Measurements from ENCODE around the gene TMIGD2. TPM values are rescaled to one million over a fixed set of nuclear protein-coding genes. Genes with fewer than 3 reads are reported as not detected.

TMIGD2 gene
- total and polyA plus RNA-seq, 2 of the 4 experiments (the other 2 are of a cell fraction): not detected

DNA sequence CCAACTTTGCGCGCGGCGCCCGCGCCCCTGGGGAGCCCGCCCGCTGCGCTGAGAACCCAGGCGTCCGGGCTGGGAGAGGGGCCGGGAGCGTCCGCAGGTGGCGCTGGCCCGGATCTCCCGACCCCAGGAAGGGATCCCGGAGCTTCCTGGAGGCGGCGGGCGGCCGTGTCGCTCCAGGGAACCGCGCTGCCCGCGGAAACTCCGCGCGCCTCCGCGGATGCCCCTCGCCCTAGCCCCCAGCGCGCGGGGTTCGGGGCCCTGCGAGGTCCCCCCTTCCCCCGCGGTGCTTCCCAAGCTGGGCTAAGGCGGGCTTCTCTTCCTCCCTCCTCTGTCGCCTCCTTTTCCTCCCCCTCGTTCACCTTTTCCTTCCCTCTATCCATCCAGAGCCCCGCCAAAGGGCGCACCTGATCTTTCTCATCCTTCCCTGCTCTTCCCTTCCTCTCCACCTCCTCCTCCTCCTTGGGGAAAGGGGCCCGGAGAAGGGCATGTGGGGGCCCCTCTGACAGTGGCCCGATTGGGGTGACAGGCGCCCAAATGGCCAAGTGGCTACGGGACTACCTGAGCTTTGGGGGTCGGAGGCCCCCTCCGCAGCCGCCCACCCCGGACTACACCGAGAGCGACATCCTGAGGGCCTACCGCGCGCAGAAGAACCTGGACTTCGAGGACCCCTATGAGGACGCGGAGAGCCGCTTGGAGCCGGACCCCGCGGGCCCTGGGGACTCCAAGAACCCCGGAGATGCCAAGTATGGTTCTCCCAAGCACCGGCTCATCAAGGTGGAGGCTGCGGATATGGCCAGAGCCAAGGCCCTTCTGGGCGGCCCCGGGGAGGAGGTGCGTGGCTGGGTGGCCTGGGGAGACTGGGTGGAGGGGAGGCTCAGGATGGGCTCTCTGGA, 22.4 kb downstream of the TMIGD2 start:
- 0% methylated on average over 7 of the region's 71 CpGs; no CpG with 5 or more reads in 1 of the 2 experiments for WGBS, 2 experiments (ENCODE audit: extremely low coverage in 2 of 2, insufficient read length in 1 of 2)
- intact Hi-C loops (cut with micrococcal nuclease): no loop called here
- Histone ChIP-seq H4K8ac (ENCODE audit: low read depth in 2 of 2, low read length in 2 of 2) (no peak overlapping the region), H2BK20ac (ENCODE audit: low read depth, low read length) (no peak overlapping the region), H3K27ac (ENCODE audit: insufficient read depth, low read length) (no peak overlapping the region), H3K18ac (ENCODE audit: low read depth, low read length) (no peak overlapping the region), H3K9me1 (ENCODE audit: insufficient read depth, low read length) (no peaks in the 10 kb centered on the region), H3K27me3 (ENCODE audit: control insufficient read depth, insufficient read depth, low read length) (peaks cover 52% of the 10 kb centered on the region), H4K5ac (ENCODE audit: low read depth, low read length) (no peak overlapping the region), H2BK120ac (ENCODE audit: low read depth, low read length) (no peak overlapping the region), H3K36me3 (ENCODE audit: control insufficient read depth, insufficient read depth, low read length) (no peaks in the 10 kb centered on the region), H2AFZ (replicated peaks; ENCODE audit: low read length, poor library complexity) (no peak overlapping the region), H3K4me3 (ENCODE audit: insufficient read depth, low read depth, low read length) (no peak overlapping the region), H3K14ac (replicated peaks; ENCODE audit: low read depth, low read length) (no peak overlapping the region), H3K4me1 (ENCODE audit: control insufficient read depth, insufficient read depth, low read length) (no peaks in the 10 kb centered on the region), H3K23ac (ENCODE audit: low read depth, low read length) (no peak overlapping the region), H2AK9ac (replicated peaks; ENCODE audit: low read depth, low read length, poor library complexity) (no peak overlapping the region), H3K9ac (ENCODE audit: low read depth, low read length) (no peak overlapping the region), H2AK5ac (ENCODE audit: low read depth, low read length) (no peak overlapping the region), H4K91ac (ENCODE audit: insufficient read depth, low read depth, low read length) (no peak overlapping the region), H3K79me1 (ENCODE audit: low read depth in 1 of 2, low read length in 2 of 2) (no peaks in the 10 kb centered on the region), H3K4me2 (ENCODE audit: low read depth, low read length) (no peak overlapping the region), H3K56ac (ENCODE audit: extremely low read depth, insufficient read depth, low read length) (no peak overlapping the region), H2BK15ac (ENCODE audit: low read depth, low read length) (no peak overlapping the region), H2BK5ac (ENCODE audit: low read depth, low read length, poor library complexity, severe bottlenecking) (no peak overlapping the region), H4K20me1 (ENCODE audit: insufficient read depth, low read length) (no peaks in the 10 kb centered on the region), H3K4ac (ENCODE audit: low read depth, low read length) (no peak overlapping the region), H3K9me3 (ENCODE audit: control insufficient read depth, insufficient read depth, low read length) (peaks cover 2% of the 10 kb centered on the region; the same call in 1 of the 2 replicates)
- dilution Hi-C loops (cut with HindIII; ENCODE audit: low sequenced_read_pairs, unreplicated experiment): no loop called here
- ATAC-seq (ENCODE audit: low read depth) (no peak), DNase-seq (no peak)
- BruUV-seq (replicated peaks): no TSS peak
- CTCF ChIA-PET: no interaction called here
- POLR2A ChIA-PET (ENCODE audit: unreplicated experiment): no interaction called here
- in situ Hi-C loops (cut with MboI; ENCODE audit: low sequenced_read_pairs): no loop called here
- TF ChIP-seq CEBPB (IDR thresholded peaks at IDR 0.05; ENCODE audit: low read depth, low read length): no peak
- TF ChIP-seq, protein P1, sequence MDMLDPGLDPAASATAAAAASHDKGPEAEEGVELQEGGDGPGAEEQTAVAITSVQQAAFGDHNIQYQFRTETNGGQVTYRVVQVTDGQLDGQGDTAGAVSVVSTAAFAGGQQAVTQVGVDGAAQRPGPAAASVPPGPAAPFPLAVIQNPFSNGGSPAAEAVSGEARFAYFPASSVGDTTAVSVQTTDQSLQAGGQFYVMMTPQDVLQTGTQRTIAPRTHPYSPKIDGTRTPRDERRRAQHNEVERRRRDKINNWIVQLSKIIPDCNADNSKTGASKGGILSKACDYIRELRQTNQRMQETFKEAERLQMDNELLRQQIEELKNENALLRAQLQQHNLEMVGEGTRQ (IDR thresholded peaks at IDR 0.05; ENCODE audit: low read depth, low read length): no peak
- TF ChIP-seq RCOR1 (IDR thresholded peaks at IDR 0.05; ENCODE audit: insufficient replicate concordance, low read length): no peak
- no peak for TF ChIP-seq NFE2L2 (IDR thresholded peaks at IDR 0.05; ENCODE audit: low read depth, low read length)
- no peak for TF ChIP-seq SMC3 (IDR thresholded peaks at IDR 0.05; ENCODE audit: low read depth, low read length)
- no peak for TF ChIP-seq MAFK (IDR thresholded peaks at IDR 0.05; ENCODE audit: low read depth, low read length)
- TF ChIP-seq FOS (IDR thresholded peaks at IDR 0.05; ENCODE audit: low read depth, low read length): no peak
- no peak for TF ChIP-seq MAZ (IDR thresholded peaks at IDR 0.05; ENCODE audit: borderline replicate concordance, low read depth, low read length)
- no peak for TF ChIP-seq RFX5 (IDR thresholded peaks at IDR 0.05; ENCODE audit: low read depth, low read length)
- no peak for TF ChIP-seq POLR2A (IDR thresholded peaks at IDR 0.05; ENCODE audit: low read depth, low read length)
- TF ChIP-seq, protein P2, sequence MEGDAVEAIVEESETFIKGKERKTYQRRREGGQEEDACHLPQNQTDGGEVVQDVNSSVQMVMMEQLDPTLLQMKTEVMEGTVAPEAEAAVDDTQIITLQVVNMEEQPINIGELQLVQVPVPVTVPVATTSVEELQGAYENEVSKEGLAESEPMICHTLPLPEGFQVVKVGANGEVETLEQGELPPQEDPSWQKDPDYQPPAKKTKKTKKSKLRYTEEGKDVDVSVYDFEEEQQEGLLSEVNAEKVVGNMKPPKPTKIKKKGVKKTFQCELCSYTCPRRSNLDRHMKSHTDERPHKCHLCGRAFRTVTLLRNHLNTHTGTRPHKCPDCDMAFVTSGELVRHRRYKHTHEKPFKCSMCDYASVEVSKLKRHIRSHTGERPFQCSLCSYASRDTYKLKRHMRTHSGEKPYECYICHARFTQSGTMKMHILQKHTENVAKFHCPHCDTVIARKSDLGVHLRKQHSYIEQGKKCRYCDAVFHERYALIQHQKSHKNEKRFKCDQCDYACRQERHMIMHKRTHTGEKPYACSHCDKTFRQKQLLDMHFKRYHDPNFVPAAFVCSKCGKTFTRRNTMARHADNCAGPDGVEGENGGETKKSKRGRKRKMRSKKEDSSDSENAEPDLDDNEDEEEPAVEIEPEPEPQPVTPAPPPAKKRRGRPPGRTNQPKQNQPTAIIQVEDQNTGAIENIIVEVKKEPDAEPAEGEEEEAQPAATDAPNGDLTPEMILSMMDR (conservative IDR thresholded peaks at IDR 0.05; ENCODE audit: low read depth, low read length): no peak
- no peak for TF ChIP-seq RAD21 (IDR thresholded peaks at IDR 0.05; ENCODE audit: low read length)
- no peak for TF ChIP-seq CHD1 (IDR thresholded peaks at IDR 0.05; ENCODE audit: low read depth, low read length)
- no peak for TF ChIP-seq BHLHE40 (IDR thresholded peaks at IDR 0.05; ENCODE audit: low read depth, low read length)
- TF ChIP-seq MXI1 (IDR thresholded peaks at IDR 0.05; ENCODE audit: borderline replicate concordance, low read depth, low read length): no peak
